Left lobe of liver (tissue), 2 donors: ENCODE results near the gene MAP3K7. TPM values are rescaled to one million over a fixed set of nuclear protein-coding genes. Genes with fewer than 3 reads are reported as not detected.
"Not testable (repeated sequence)": the region's sequence is repeated elsewhere in the genome, so short reads cannot be mapped to it uniquely, and the experiment has no call there.

ENCODE experiments used
- ATAC-seq: fragments of 200-7000 bp; cut with Tn5 transposase; one replicate; pipeline ENCODE4 v1.9.1; 2020; ENCODE audit warnings: mild to moderate bottlenecking, moderate library complexity
- DNase-seq: peaks from one replicate; pipeline ENCODE4 v3.0.0-alpha.2; 2020; ENCODE audit warnings: low spot score
- total RNA-seq: library from RNA; stranded (reverse); gene quantifications from one replicate; pipeline ENCODE4 v1.2.1, GENCODE V29; 2021
- donor health status: DM: no; HTN: no; CAD: no; lungs with moderate emphysema.
- donor health status: DM: no; HTN: yes; CAD: no.

Gene MAP3K7
- total RNA-seq, 1 donor from 2014 or later: 7.0 TPM

DNA sequence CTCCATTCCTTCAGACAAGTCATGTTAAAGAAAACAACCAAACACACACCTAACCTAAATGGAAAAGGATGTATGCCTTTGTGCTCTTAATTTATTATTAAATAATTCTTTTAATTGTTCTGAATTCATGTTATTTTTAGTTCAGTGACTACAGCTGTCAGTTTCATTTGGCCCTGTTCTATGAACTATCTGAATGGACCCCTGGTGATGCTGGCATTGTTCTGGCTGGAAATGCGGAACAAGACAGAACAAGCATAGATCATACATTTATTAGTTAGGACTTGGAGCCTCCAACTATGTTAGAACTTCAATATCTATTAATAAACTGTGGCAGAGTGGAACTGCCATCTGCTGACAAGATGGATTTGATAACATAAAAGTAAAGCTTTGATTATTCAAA is 5.7 kb downstream of the MAP3K7 start:
- no peak for DNase-seq
- no peak for ATAC-seq

DNA sequence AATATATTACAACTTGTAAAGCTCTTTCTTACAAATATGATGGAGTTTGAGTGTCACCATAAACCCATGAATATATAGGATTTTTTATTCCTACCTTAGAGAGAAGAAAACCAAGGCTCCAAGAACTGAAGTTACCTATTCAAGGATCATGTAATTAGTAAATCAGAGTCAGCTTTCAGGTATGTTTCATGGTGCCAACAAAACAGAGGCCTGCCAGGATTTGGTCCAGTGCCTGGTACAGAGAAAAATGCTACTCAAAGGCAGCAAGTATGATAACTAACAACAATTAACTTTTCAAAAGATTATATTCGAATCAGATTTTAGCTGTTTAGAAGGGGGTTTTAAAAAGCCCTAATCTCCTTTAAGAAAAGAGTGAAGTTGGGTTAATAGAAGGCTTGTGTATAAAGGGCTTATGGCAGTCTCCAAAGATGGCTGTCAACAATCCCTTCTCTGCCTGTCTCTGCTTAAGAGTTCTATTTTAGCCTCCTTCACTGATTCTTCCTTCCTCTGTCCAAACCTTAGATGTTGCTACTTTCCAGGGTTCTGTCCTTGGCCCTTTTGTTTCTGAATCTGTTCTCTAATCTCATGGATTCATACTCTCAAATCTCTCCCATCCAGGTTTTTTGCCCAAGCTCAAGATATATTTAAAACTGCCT is 7.8 kb downstream of the MAP3K7 start:
- no peak for ATAC-seq

DNA sequence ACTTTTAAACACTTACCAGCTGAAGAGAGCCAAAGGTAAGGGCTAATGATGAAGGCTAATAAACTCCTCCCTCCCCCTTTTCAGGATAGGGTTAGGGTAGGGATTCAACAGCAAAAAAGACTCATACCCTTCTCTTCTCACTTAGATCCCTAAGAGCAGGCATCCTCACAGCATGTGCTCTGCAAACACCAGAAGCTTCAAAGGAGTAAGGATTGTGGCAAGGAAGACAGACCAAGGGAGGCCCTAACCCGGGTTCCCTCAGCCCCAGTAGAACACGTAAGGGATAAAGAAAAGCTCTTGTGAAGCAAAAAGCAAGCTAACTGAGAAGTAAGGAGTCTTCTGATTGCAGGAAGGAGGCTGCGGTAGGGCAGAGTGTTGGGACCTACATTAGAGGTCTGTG is 11.6 kb downstream of the MAP3K7 start:
- ATAC-seq (no peak), DNase-seq (no peak)

More for the DNA sequence above, 7.8 kb downstream of the MAP3K7 start:
- DNase-seq: no peak

DNA sequence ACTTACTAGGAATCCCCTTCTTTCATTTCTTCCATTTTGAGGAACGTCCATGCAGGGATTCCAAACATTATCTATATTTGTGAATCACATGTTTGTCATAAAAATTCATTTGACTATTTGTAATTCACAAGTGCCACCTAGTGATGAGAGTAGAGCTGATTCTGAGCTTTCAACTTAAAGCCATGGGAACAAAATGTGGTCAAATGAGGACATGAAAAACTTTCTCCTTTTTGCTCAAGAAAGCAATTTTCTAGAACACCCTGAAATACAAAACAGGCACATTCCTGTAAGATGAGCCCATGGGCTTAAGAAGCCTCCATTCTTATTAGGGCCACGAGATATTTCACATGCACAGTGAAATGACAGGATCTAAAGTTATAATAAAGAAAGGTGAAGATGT is 12.3 kb downstream of the MAP3K7 start:
- ATAC-seq (no peak), DNase-seq (no peak)

DNA sequence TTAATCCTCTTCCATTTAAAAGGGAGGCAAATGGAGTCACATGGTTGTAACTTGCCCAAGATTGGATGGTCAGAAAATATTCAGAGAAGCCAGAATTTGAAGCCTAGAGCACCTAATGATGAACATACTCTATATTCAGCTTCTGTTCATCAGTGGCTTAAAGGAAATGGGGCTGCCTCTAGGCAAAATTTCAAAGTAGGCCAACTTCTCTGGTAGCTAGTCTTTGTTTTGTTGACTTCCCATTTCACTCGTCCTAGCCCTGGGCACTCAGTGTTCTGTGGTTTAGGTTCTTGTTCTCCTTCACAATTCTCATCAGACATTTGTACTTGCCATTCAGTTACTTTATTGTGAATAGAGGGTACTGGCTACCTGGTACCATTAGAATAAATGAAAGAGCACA is 13.2 kb downstream of the MAP3K7 start:
- DNase-seq (no peak), ATAC-seq (no peak)

DNA sequence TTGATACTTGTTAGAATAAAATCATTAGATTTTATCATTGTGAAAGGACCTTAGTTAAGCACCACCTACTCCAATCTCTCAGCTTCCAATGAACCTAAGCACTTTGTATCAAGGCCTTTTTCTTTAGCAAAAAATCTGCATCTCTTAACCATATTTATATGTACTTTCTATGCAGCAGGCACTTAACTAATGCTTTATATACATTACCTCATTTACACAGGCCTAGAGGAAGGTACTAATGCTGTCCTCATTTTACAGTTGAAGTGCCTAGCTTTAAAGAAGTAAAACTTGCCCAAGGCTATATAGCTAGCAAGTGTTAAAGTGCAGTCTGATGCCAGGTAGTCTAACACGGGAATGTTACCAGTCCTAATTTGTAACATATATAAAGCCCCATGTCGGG is 14.0 kb downstream of the MAP3K7 start:
- no peak for ATAC-seq
- DNase-seq: no peak

DNA sequence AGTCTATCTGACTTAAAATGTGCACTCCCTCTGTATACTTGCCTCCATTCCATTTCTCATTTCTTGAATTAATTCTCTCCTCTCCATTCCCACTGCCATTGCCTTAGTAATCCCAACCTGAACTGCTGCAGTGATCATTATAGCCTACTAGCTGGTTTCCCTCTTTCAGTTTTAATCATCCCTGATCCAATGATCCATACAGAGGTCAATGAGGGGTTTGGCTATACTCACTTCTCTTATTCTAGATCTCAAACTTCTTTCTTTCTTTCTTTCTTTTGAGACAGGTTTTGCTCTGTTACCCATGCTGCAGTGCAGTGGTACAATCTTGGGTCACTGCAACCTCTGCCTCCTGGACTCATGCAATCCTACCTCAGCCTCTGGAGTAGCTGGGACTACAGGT is 17.6 kb downstream of the MAP3K7 start:
- ATAC-seq (no peak), DNase-seq (no peak)

DNA sequence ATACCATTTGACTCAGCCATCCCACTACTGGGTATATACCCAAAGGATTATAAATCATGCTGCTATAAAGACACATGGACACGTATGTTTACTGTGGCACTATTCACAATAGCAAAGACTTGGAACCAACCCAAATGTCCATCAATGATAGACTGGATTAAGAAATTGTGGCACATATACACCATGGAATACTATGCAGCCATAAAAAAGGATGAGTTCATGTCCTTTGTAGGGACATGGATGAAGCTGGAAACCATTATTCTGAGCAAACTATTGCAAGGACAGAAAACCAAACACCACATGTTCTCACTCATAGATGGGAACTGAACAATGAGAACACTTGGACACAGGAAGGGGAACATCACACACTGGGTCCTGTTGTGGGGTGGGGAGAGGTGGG is 19.2 kb downstream of the MAP3K7 start:
- ATAC-seq, DNase-seq: not testable (repeated sequence)

DNA sequence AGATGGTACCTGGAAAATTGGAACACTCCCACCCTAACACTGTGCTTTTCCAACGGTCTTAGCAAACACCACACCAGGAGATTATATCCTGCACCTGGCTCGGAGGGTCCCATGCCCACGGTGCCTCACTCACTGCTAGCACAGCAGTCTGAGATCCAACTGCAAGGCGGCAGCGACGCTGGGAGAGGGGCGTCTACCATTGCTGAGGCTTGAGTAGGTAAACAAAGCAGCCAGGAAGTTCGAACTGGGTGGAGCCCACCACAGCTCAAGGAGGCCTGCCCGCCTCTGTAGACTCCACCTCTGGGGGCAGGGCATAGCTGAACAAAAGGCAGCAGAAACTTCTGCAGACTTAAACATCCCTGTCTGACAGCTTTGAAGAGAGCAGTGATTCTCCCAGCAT is 24.5 kb downstream of the MAP3K7 start:
- not testable (repeated sequence) for DNase-seq, ATAC-seq

DNA sequence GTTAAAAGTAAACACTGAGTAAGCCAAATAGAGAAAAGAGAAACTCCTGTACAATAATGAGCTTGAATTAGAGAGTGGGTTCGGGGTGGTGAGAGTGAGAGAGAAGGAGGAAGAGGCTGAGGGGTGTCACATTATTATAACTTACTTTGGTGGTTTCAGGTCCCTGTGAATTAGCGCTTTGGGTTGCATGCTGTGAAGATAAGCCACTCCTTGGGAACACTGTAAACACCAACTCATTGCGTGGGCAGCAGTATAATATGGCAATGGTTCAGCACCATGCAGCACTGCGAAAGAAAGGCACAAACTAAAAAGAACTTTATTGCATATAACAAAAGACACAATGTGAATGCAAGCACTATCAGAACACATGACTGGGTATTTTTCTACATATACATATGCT is 26.9 kb downstream of the MAP3K7 start:
- DNase-seq: no peak
- ATAC-seq: no peak

DNA sequence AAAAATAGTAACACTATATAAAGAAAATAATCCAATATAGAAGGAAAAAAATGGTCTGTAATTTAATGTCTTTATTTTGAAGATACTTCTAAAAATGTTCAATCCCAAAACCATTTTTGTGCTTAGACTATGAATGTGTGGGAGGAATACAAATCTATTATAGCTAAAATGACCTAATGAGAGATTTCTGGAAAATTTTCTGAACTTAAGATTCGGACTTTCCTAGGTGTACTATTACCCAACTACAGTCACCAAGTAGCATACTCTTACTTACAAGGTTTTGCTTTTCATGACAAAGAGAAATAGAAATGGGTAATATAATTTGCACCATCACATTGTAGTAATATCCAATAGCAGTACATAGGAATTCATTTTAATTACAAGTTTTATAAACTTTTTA is 29.9 kb downstream of the MAP3K7 start:
- ATAC-seq: no peak
- DNase-seq: no peak

DNA sequence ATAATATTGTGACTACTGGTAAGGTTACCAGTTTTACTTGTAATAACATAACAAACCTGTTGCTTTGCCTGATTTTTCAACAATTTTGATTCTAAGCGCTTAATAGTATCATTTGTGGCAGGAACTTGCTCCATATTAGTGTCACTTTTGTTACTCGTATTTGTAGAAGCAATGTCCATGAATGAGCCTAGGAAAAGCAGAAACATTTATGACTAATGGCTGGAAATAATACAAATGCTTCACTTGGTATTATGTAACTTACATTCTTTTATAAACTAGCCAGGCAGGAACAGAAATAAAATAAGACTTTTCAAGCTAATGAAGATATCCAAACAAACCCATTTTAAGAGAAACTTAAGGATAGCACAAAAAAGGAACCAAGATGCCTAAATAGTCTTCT is 38.9 kb downstream of the MAP3K7 start:
- DNase-seq (no peak), ATAC-seq (no peak)

DNA sequence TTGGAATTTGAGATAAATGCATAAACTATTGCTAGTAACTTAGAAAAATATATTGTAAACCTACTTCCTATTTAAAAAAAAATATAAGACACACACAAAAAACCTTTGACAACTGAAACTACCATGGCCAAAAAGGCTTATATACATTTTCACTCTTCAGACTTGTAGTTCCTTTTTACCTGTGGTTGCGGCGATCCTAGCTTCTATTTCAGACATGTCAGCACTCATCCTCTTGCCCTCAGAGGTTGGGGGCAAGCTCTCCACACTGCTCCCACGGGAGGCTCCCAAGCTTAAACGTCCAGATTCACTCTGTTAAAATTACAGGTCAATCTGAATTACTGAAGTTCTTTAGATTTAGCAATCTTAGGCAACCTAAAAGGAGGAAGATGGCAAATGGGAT is 39.8 kb downstream of the MAP3K7 start:
- ATAC-seq: no peak
- no peak for DNase-seq

DNA sequence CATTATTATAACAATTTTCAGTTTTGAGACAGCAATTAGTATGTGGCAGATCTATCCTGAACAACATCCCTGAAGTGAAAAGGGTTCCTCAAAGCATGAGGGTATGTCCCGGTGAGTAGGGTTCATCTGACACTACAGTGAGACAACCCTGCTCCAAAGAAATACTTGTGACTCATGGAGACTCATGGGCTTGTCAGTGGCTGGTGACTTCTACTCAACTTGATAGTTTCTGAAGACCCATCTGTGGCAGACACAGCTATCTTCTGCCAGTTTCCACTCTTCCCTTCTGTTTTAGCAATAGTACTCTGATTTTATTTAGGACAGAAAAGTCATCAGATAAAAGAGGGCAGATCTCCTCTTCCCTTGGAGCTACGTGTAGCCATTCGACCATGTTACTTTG is 41.4 kb downstream of the MAP3K7 start:
- no peak for DNase-seq

DNA sequence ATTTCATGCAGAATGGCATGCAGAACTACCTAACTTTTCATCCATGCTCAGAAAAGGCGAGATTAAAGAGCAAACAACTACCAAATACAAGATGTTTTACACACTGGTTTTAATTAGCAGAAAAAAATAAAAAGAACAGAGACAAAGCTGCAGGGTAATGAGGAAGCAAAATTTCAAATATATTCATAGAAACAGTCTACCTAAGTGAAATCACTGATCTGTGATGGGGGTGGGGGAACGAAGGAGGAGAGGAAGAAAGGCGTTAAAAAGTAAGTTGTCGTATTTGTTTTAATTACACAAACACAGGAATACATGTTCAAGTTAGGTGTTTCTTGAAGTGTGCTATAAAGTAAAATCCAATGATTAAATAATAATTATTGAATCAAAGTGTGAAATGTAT is 42.1 kb downstream of the MAP3K7 start:
- no peak for DNase-seq
- no peak for ATAC-seq

More for the DNA sequence above, 41.4 kb downstream of the MAP3K7 start:
- ATAC-seq: no peak

DNA sequence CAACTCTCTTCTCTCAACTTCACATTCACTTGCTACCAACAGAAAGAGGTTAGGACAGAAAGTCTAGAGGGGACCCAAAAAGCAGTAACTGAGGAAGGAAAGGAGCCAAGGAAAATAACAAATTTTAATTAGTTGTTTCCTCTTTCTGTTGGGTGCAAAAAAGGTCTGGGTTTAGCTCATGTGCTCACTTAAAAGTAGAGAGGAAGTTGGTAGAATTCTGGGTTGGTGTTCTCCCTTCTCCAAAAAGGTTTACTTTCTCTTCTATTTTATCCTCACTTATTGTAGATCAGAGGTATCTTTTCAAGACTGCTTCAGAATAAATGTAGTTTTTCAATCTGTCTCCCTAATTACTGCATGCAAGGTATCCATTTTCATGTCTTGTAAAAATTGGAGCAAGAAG is 42.8 kb downstream of the MAP3K7 start:
- no peak for ATAC-seq
- DNase-seq: no peak

DNA sequence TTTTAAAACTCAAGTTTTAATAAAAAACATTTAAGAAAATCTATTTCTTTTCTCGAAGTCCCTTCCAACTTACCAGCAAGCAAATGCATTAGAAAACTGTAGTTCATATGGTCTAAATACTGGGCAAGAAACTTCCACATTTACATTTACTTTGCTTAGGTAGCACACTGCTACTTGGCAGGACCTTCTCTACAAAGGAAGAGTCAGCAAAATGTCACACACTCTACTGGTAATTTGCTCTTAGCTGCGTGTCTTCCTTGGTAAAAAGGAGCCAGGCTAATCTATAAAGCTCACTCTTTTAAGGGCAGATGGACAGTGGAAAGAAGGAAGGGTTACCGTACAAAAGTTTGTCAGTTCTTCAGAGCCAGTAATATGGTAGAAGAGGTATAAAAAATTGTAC is 45.7 kb downstream of the MAP3K7 start:
- ATAC-seq (no peak), DNase-seq (no peak)

DNA sequence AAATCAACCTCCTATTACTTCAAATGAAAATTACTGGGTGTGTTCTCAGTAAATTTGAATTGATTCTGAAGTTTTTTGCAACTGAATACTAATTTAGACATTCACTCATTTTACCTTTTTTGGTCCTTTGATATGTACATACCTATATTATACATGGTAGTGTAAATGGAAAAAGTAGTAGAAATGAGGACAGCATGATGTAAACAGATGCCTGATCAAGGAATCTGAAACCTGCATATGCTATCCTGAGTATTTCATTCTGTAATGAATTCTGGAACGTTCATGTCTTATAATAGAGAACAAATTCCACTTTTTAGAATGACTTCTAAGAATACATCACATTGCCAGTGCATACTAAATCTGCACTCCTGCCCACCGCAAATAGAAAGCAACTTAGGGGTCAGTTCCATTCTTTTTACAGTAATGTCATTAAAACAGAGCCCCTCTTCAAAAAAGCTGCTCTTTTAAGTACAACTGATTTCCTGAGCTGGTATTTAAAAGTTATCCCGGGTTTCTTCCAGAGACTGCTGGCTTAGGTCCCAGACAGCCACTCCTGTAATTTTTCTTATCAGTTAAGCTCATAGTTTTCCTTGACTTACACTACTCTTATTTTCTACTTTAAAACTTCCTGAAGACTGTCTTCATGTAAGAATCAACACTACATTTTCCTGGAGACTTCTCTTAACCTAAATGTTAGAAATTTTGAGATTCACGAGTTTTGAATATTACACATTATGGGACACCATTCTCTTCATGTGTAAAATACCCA is 48.4 kb downstream of the MAP3K7 start:
- DNase-seq (no peak), ATAC-seq (no peak)

DNA sequence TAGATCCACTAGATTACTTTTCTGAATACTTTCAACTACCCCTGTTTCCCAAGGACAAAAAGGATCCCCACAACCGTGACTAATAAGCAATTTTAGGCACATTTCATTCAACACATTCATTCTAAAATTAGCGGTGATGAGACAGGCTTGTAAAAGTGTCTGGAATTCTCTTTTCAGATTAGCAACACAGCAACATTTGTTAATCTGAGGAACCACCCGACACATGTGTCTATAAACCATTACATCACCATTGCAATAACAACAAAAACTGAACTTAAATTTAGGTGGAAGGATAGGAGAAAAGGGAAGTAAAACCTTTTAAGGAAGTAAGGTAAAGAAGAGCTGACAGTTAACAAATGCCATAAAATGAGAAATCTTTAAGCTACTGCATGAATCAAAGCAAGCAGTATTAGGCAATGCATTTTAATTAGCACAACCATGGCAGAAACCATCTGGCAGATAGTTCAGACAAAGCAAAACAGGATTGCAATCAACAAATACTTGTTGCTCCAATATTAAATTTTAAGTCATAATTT is 49.1 kb downstream of the MAP3K7 start:
- no peak for ATAC-seq

DNA sequence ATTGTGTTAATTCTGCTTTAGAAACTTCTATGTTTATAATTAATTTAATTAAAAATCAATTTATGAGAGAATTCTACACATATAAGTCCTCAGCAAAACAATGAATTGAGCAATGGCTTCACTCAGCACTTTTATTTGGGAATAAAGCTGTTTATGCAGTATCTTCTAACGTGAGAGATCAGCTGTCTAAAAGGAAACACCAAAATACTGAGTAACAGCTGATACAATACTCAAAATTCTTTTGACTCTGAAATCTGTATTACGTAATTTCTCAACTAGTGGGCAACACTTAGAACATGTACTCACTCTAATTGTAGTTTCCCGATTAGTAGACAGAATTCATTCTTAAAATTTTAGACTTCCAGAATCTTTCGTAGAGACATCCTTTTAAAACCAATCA is 49.8 kb downstream of the MAP3K7 start:
- DNase-seq (no peak), ATAC-seq (no peak)

More for the DNA sequence above, 49.1 kb downstream of the MAP3K7 start:
- DNase-seq: no peak

DNA sequence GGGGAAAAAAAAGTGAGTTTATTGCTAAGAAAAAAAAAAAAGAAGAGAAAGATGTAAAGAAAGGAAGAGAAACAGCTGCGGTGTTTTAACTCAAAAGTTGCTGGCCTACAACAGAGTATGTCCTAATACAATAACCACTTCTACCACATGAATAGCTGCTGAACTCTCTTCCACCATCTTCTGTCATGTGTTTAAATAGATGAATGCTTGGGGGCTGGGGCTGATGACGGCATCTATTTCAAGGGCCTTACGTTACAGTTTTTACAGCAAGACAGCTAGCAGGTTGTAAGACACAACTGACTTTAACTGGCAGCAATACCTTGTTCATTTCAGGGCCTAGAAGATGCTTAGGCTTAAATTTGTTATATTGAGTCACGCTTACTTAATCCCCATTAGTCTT is 50.4 kb downstream of the MAP3K7 start:
- ATAC-seq: no peak
- DNase-seq: no peak

DNA sequence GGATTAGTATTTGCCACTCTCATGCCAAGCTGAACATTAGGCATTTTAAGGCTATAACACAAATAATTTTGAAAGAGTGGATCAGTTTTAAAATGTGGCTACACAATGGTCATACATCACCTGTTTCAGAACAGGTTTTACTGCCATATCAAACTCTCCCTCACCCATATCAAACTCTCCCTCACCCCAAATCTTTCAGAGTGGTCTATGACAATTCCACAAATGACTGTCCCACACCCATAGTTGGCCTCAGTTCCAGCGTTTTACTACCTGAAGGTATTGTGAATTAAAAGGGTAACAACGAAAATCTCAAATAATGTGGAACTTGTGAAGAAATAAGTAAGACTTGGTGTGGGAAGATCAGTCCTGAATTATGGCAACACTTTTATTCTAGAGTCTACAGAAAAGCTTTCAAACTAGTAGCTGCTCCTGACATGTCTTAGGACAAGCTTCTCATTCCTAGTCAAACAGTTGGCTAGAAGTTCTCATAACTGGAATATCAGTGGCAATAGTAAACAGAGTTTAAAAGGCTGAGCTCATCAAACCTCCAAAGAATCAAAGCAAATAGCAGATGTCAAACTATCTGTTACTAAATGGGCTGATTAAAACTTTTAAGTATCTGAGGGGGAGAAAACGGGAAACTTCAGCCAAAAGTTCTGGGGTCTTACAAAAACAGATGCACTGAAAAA is 52.4 kb downstream of the MAP3K7 start:
- DNase-seq: no peak
- no peak for ATAC-seq
